NCI-H2107 (cell line): ENCODE data around the gene PLA2G4C.

ENCODE experiments used
- DNase-seq: peaks from one replicate; lab custom pipeline; 2025; lab: John Stamatoyannopoulos, UW

PLA2G4C gene

GRCh38 chr19:48110350-48110966, at the start of gene PLA2G4C:
Gene PLA2G4C, minus strand, starts transcription at chr19:48110817. Its CDS starts 4,288 bp downstream, at chr19:48106529.
- DNase-seq, result peak; percentile 79

DNA sequence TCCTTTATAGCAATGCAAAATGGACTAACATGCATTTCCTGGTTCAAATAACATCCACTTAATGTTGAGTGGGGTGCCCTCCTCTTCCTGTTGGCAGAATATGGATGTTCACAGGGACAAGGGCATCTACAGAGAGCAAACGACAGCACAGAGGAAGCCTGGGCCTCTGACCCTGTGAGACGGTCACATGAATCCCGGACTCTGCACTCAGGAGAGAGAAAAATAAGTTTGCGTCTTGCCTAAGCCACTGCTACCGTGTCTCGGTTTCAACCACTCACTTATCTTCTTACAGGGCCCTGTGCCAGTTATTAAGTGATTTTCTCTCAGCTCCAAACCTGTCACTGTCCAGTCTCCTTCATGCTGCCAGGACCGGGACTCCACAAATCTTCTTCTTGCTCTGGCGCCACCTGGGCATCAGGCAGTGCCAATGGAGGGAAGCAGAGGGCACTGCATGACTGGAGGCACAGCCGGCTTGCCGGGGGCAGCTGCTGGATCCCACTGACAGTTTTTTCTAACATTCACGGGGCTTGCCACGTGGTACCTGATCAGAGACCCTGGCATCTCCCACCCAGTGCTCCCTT, 47.7 kb upstream of the PLA2G4C start:
- no peak for DNase-seq

GRCh38 chr19:48154003-48154402, 43.4 kb upstream of the PLA2G4C start:
- no peak for DNase-seq

- no peak for DNase-seq
Measured at GRCh38 chr19:48152551-48152950, 41.9 kb upstream of the PLA2G4C start.

DNA sequence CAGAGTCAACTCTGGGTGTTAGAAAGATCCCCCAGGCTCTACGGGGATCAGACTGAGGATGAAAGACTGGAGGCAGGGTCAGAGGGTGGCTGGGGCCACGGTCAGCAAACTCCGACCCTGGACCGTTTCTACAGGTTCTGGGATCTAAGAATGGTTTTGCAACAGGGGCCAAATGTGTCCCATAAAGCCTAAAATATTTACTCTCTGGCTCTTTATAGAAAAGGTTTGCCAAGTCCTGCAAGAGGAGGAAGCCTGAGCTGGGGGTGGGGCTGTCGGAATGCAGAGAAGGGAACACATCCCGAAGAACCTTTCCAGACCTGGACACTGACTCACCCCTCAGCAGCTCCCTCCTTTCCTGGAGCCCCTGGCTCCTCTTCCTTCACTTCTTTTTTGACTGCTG, 38.8 kb upstream of the PLA2G4C start:
- DNase-seq, result no peak

GRCh38 chr19:48148576-48148975, 38.0 kb upstream of the PLA2G4C start:
- no peak for DNase-seq

- DNase-seq, result no peak
Measured at GRCh38 chr19:48147597-48148175, 37.1 kb upstream of the PLA2G4C start.

- no peak for DNase-seq
Measured at GRCh38 chr19:48139053-48139452, 28.4 kb upstream of the PLA2G4C start.

- DNase-seq, result no peak
Measured at GRCh38 chr19:48137411-48137810, 26.8 kb upstream of the PLA2G4C start.

- no peak for DNase-seq
Measured at GRCh38 chr19:48136547-48136946, 25.9 kb upstream of the PLA2G4C start.

- DNase-seq, result no peak
Measured at GRCh38 chr19:48135411-48135810, 24.8 kb upstream of the PLA2G4C start.

DNA sequence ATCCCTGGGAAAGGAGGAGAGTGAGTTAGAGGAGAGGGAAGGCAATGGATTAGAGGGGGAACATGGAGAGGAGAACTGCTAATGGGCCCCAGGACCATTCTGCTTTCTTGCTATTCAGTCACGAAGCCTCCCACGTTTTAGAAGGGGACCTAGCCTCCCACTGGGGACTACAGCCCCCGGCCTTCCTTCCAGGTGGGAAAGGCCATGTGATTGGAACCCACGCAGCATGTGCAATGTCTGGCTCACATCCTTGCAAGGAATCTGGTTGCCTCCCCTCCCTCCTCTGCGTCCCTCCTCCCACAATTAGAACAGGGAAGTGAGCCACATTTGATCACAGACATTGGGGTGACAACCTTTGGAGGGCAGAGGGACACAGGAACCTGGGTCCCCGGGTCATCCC, 22.5 kb upstream of the PLA2G4C start:
- DNase-seq, result no peak

DNA sequence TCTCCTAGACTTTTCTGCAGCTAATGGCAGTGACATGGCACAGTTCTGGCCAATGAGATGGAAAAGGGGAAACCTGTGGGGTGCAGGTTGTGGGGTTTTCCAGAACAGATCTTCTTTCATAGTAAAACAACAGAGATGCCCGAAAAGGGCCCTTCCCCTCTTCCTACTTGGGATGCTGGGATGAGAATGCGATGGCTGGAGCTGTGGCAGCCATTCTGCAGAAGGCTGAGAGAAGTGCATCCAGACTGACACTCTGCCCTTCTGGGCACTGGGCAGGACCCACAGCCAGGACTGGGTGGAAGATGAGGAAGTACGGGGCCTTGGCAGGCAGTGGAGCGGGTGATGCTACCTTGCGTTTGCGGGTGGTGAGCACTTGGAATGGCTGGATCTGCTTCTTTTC, 16.9 kb upstream of the PLA2G4C start:
- DNase-seq, result no peak

GRCh38 chr19:48123907-48124651, 13.5 kb upstream of the PLA2G4C start:
- no peak for DNase-seq

GRCh38 chr19:48122421-48122820, 11.8 kb upstream of the PLA2G4C start:
- no peak for DNase-seq

GRCh38 chr19:48121909-48122371, 11.3 kb upstream of the PLA2G4C start:
- no peak for DNase-seq

DNA sequence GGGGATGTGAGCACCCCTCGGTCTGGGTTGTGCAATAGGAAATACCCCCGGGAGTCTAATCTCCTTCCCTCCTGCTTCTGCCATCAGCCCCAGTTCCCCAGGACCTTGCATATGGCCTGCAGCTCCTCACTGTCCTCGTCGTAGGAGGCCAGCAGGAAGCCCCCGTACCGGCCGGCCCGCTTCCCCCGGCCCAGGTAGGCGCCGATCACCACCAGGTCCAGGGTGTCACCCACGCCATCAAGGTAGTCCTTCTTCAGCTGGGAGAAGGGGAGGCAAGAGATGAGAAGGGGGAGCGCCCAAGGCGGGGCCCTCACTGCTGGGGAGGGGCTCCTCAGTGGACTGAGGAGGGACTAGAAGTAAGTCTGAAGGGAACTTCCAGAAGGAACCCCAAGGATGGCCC, 10.4 kb upstream of the PLA2G4C start:
- DNase-seq, result no peak

DNA sequence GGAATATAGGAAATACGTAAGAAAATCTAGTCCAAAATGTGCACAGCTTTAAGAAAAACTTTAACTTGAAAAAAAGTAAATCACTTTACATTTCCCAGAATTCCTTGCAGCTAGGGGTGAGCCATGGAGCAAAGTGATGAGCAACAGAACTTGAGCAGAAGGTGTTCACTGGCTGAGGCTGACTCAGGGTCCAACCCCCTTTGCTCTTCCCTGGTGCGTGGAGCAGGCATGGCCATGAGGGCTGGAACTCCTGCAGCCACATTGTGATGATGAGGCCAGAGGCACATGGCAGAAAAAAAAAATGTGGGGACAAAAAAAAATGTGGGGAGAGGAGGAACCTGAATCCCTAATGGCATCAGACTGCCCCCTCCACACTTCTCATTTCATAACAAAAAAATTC, 9.9 kb upstream of the PLA2G4C start:
- DNase-seq, result no peak

DNA sequence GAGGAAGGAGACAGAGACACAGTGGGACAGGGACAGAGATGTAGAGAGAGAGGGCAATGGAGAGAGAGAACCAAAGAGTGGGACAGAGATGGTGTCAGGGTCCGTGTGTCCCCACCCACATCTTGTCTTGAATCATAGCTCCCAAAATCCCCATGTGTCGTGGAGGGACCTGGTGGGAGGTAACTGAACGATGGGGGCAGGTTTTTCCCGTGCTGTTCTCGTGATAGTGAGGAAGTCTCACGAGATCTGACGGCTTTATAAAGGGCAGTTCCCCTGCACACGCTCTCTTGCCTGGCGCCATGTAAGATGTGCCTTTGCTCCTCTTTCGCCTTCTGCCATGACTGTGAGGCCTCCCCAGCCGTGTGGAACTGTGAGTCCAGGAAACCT, 7.5 kb upstream of the PLA2G4C start:
- DNase-seq, result no peak

DNA sequence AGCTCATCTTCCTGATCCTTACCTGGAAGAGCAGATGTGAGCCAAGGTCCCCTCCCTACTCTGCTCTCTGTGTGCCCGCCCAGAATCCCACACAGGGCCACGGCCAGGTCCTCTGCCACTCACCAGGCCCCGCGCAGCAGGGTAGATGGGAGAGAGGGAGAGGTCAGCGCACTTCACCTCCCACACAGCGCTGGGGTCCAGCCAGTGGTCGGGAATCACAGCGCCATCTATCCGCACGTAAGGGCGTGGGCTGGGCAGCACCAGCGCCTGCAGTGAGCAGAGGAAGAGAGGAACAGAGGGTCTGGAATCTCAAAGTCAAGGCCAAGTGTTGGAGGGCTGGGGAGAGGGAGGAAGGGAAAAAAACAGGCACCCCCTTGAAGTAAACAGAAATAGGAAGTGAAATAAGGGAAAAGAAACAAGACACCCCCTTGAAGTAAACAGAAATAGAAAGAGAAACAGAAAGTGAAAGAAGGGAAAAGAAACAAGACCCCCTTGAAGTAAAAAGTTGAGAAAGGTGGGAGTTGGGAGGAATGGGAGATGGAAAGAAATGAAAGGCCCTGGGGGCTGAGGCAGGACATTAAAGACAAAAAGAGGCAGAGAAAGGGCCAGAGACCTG, 7.0 kb upstream of the PLA2G4C start:
- no peak for DNase-seq

DNA sequence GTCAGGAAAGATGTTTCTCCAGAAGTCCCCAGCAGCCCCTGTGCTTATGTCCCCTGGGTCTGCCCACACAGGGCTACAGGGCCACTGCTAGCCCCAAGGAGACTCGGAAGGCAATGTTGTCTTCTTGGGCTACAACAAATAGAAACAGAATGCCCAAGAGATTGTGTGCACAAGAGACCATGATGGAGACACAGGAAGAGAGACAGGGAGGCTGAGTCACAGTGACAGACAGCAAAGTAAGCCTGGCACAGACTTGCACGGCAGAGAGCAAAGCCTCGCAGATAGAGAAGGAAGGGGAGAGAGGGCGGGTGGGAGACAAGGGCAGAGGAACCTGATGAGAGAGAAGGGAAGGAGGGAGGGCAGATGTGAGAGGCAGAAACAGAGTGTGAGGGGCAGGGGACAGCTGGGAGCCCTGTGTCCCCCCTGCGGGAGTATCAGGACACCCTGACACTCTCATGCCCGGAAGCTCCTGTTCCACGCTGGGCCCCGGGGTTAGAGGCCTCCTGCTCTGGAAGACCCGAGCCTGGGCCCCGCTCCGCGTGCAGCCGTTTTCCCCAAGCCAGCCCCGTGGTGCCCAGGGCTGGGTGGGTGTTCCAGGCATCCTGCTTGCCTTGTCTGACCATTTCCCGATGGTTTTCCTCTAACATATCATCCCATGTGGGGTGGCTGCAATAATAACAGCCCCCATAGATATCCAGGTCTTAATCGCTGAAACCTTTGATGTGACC, 2.7 kb upstream of the PLA2G4C start:
- no peak for DNase-seq

- DNase-seq, result no peak
Measured at GRCh38 chr19:48111280-48111679, 663 bp upstream of the PLA2G4C start.
